Dendritic cell treated with granulocyte-macrophage colony-stimulating factor and Interleukin-4, amounts not matched to agents 40 ng/mL and 50 ng/mL, for 4 days (primary cell): ENCODE results near the gene TCP10L.
A peak's percentile ranks its signal among the peaks of the same experiment; 100 is the strongest.
"Not testable (repeated sequence)": the region's sequence is repeated elsewhere in the genome, so short reads cannot be mapped to it uniquely, and the experiment has no call there.

Experiments used
- H3K27ac Mint-ChIP-seq: one replicate; pipeline ENCODE4 v1.8.0; 2022; ENCODE audit warnings: mild to moderate bottlenecking, mixed read lengths
- H3K27me3 Mint-ChIP-seq: one replicate; pipeline ENCODE4 v1.8.0; 2022; ENCODE audit warnings: mild to moderate bottlenecking, mixed read lengths
- H3K36me3 Mint-ChIP-seq: one replicate; pipeline ENCODE4 v1.8.0; 2022; ENCODE audit warnings: low read depth, mixed read lengths
- H3K4me1 Mint-ChIP-seq: one replicate; pipeline ENCODE4 v1.8.0; 2022; ENCODE audit warnings: low read depth, mixed read lengths
- H3K4me3 Mint-ChIP-seq: one replicate; pipeline ENCODE4 v1.8.0; 2022; ENCODE audit warnings: mild to moderate bottlenecking, moderate library complexity, mixed read lengths
- H3K9me3 Mint-ChIP-seq: one replicate; pipeline ENCODE4 v1.8.0; 2022; ENCODE audit warnings: mixed read lengths
- intact Hi-C: fragments of 100-400 bp; cut with micrococcal nuclease; formaldehyde crosslinking; loops from one replicate; pipeline ENCODE4 v1.15.0; 2022

TCP10L gene

DNA sequence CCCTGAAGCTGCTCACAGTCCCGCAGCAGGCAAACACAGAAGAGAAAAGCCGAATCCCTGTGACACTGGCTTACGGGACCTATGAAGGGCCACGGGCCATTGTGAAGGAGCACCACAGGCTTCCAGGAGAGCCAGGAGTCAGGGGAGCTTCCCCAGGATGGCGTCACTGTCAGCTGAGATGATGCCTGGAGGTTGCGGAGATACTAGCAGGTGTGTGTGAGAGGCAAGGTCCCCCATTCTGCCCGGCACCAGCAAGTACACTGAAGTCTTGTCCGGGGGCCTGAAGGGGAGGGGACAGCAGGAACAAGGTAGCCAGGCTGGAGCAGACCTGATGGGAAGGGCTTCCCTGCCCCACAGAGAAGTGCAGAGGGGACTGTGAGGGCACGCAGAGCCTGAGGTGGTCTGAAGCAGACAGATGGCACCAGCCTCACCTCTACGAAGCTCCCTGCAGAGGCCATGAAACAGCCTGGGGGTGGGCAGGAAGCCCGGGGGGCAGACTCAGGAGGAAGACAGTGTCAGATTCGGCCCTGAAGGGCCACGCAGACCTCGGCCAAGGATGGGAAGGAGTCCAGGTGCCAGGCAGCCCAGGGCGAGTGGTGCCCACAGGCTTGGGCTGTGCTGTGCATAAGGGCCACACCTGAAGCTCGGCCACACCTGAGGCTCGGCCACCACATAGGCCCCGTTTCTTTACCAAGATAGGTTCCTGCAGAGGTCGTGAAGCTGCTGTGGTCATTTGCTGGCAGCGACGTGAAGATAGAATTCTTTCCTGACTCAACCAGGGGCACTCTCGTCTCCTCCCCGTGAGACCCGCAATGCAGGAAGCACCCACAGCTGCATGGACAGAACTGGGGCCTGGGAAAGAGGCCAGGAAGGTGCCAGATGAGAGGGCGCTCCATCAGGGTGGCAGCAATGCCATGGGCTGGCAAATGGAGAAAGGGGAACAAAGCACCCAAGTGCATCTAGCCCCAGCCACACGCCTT lies 10.1 kb downstream of the TCP10L start:
- Mint-ChIP-seq H3K36me3 (no peaks in the 10 kb centered on the region), H3K27ac (no peak overlapping the region), H3K4me1 (no peaks in the 10 kb centered on the region), H3K27me3 (no peaks in the 10 kb centered on the region), H3K9me3 (no peaks in the 10 kb centered on the region), H3K4me3 (no peak overlapping the region)
- intact Hi-C loops: no loop called here

DNA sequence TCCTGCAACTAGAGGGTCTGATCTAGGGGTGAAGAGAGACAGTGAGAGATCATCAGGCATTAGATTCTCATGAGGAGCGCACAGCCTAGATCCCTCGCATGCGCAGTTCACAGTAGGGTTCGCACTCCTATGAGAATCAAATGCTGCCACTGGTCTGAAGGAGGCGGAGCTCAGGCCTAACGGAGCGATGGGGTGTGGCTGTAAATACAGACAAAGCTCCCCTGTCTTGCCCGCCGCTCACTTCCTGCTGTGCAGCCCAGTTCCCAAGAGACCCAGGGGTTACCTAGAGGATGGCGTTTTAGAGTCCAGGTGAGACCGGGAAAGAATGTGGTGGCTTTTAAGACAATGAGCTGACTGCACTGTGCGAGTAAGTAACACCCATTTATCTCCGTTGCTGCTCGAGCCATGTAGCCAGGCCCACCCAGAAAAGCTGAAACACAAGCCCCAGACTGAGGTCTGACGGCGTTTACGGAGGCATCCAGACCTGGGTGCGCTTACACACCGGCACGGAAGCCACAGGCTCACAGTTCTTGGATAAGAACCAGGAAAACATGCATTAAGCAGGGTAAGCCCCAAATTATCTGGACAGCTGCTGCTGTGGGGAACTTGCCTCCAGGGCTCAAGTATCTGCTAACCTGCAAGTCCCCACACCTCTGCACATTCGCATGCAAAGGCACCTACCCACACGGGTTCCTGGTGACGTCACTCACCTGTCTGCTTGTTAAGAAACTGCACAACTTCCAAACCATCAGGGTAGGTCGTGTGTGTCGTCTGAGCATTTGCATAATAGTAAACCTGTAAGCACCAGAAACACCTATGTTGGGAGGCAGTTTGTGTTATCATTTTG lies 12.5 kb downstream of the TCP10L start:
- Mint-ChIP-seq H3K4me1 (peaks cover 11% of the 10 kb centered on the region), H3K4me3 (no peak overlapping the region), H3K27ac (no peak overlapping the region), H3K9me3 (no peaks in the 10 kb centered on the region), H3K27me3 (no peaks in the 10 kb centered on the region), H3K36me3 (no peaks in the 10 kb centered on the region)
- intact Hi-C loops: no loop called here

DNA sequence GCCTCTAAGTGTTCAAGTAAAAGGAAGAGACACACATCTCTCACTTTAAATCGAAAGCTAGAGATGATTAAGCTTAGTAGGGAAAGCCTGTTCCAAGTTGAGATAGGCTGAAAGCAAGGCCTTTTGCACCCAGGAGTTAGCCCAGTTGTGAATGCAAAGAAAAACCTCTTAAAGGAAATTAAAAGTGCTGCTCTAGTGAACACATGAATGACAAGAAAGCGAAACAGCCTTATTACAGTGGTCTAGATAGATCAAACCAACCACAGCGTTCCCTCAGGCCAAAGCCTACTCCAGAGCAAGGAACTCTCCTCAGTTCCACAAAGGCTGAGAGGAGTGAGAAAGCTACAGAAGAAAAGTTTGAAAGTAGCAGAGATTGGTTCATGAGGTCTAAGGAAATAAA lies 14.9 kb downstream of the TCP10L start:
- intact Hi-C loops: no loop called here

DNA sequence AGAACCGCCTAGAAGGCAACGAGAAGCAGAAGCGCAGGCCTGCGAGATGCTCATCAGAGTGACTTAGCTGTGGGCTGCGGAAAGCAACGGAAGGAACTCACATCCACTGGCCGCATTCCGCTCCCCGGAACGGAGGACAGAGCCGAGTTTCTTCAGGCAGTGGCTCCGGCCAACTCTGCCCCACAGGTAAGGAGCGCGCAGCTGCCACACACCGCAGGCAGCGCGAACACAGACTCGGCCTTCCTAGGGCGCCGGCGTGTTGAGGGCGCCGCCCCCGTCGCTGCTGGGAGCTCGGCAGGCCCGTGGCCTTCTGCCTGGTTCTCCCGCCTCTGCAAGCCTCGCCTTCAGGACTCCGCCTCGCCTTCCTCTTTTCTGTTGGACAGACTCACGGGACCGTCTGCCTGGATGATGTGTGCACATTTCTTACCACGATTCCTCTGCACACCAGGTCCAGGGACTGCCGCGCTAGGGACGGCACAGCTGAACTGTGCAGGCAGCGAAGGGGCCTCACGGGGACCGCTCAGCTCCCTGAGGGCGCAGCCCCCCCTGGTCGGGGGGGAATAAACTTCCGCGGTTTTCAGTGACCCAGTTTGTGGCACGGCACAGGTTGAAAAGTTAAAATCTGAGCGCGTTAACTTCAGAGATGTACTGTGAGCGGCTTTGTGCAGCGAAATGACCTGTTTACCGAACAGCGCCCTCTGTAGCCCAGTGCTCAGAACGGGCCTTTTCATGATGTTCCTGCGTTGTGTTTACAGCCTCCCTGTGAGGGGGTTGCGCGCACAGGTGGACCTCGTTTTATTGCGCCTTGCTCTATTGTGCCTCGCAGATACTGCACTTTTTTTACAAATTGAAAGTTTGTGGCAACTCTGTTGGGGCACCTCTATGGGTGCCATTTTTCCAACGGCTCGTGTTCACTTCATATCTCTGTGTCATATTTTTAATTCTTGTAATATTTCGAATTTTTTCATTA lies 15.8 kb downstream of the TCP10L start:
- peaks cover 3% of the 10 kb centered on the region for H3K27me3 Mint-ChIP-seq
- no peaks in the 10 kb centered on the region for H3K36me3 Mint-ChIP-seq
- H3K9me3 Mint-ChIP-seq: peaks cover 9% of the 10 kb centered on the region
- H3K27ac Mint-ChIP-seq: peak overlapping the region; percentile 71
- H3K4me3 Mint-ChIP-seq: peak overlapping the region; percentile 78
- intact Hi-C loops: loop anchor here (5.0 kb wide), 1 partner anchor 157 kb away; the partner anchor contains the start of gene EVA1C
- peaks cover 11% of the 10 kb centered on the region for H3K4me1 Mint-ChIP-seq

More for the DNA sequence above, 14.9 kb downstream of the TCP10L start:
- Mint-ChIP-seq H3K27me3 (peaks cover 1% of the 10 kb centered on the region), H3K27ac (no peak overlapping the region), H3K9me3 (no peaks in the 10 kb centered on the region), H3K4me1 (peaks cover 11% of the 10 kb centered on the region), H3K36me3 (no peaks in the 10 kb centered on the region), H3K4me3 (no peak overlapping the region)

DNA sequence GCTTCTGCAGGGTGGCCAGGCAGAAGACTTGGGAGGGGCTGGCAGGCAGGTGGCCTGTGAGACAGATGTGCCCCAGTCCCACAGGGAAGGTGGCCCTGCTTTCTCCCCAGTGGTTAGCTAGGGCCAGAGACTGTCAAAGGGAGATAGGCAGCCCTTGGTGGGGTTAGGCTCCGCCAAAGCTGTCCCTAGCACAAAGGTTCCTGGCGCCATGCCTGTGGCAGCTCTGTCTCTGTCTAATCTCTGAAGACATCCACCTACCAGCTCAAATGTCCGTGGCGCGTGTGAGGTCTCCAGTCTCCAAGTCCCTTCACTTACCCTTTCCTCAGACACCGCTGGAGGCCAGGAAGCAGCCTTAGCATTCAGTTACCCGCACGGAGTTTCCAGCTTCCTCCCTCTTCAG lies 17.7 kb downstream of the TCP10L start:
- H3K9me3 Mint-ChIP-seq: peaks cover 12% of the 10 kb centered on the region
- peaks cover 3% of the 10 kb centered on the region for H3K27me3 Mint-ChIP-seq
- no peak overlapping the region for H3K27ac Mint-ChIP-seq
- H3K36me3 Mint-ChIP-seq: no peaks in the 10 kb centered on the region
- peaks cover 11% of the 10 kb centered on the region for H3K4me1 Mint-ChIP-seq
- intact Hi-C loops: loop anchor here (5.0 kb wide), 1 partner anchor 155 kb away; the partner anchor contains the start of gene EVA1C
- H3K4me3 Mint-ChIP-seq: no peak overlapping the region

DNA sequence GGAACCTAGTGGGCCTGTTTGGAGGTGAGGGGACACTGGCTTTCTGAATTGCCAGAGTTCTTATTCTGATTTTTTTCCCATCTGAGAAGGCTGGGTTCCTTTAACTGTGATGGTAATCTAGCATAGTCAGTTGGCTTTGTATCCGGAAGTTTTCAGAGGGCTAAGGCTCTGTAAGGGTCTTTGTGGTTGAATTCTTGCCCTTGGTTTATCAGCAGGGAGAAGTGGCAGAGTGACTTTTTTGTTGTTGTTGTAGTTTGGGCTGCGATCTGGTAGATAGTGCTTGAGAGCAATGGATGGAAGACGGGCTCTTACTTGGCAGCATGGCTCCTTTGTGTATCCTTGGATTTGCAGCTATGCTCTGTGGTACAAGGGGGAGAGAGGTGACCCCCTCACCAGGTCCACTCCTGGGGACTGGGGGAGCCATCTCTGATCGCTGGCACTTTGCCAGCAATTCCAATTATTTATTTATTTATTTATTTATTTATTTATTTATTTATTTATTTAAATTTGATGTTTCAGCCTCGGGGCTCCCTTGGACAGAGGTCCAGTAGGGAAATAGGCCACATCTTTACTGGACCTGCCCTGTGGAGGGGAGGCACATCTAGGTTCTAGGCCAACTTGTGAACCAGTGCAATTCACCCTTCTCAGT lies 18.5 kb downstream of the TCP10L start:
- Mint-ChIP-seq H3K27me3 (peaks cover 3% of the 10 kb centered on the region), H3K27ac (no peak overlapping the region), H3K36me3 (no peaks in the 10 kb centered on the region), H3K4me1 (peaks cover 11% of the 10 kb centered on the region), H3K9me3 (peaks cover 12% of the 10 kb centered on the region), H3K4me3 (no peak overlapping the region)
- intact Hi-C loops: loop anchor here (5.0 kb wide), 1 partner anchor 155 kb away; the partner anchor contains the start of gene EVA1C

DNA sequence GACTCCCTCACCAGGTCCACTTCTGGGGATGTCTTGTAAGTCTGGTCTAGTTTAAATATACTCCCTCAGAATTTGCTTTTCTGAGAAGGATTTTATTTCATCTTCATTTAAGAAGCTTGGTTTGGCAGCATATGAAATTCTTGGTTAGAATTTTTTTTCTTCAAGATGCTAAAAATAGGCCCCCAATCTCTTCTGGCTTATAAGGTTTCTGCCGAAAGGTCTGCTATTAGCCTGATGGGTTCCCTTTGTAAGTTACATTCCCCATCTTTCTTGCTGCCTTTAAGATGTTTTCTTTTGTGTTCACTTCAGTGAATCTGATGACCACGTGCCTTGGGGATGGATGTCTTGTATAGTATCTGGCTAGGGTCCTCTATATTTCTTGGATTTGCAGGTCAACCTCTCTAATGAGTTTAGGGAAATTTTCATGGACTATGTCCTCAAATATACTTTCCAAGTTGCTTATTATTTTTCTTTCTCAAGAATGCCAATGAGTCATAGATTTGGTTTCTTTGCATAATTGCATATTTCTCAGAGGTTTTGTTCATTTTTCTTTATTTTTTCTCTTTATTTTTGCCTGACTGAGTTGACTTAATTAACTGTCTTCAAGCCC lies 19.4 kb downstream of the TCP10L start:
- intact Hi-C loops: loop anchor here (5.0 kb wide), 1 partner anchor 154 kb away; the partner anchor contains the start of gene EVA1C
- Mint-ChIP-seq H3K27me3 (peaks cover 3% of the 10 kb centered on the region), H3K36me3 (no peaks in the 10 kb centered on the region), H3K4me1 (peaks cover 11% of the 10 kb centered on the region), H3K27ac (no peak overlapping the region), H3K4me3 (no peak overlapping the region), H3K9me3 (peaks cover 12% of the 10 kb centered on the region)

DNA sequence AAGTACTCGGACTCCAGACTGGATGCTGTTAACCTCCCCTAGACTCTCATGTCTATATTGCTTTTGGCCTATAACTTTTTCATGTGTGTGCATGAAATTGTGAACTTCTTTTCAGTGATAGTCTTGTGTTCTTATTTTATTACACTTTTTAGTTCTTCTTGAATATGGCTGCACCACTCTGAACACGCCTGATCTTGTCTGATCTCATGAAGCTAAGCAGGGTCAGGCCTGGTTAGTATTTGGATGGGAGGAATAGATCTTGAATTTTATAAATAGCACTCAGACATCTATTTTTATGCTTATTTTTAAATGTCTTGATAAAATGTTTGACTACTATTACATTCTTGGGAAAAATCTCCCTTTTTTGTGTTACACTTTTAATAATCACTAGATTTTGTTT lies 22.4 kb downstream of the TCP10L start:
- H3K36me3 Mint-ChIP-seq: no peaks in the 10 kb centered on the region
- H3K9me3 Mint-ChIP-seq: peaks cover 12% of the 10 kb centered on the region
- H3K27ac Mint-ChIP-seq: no peak overlapping the region
- no peak overlapping the region for H3K4me3 Mint-ChIP-seq
- intact Hi-C loops: no loop called here
- peaks cover 3% of the 10 kb centered on the region for H3K27me3 Mint-ChIP-seq
- no peaks in the 10 kb centered on the region for H3K4me1 Mint-ChIP-seq

DNA sequence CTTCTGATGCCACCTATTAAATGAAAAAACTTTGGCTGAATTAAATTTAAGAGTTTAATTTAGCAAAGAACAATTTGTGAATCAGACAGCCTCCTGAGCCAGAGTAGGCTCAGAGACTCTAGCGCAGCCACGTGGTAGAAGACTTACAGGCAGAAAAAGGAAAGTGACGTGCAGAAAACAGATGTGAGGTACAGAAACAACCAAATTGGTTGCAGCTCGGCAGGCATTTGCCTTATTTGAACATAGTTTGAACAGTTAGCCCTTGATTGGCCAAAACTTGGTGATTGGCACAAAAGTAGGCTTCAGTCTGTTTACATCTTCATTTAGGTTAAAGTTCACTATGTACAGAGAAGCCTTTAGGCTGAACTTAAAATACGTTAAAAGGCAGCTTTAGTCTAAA lies 22.9 kb downstream of the TCP10L start:
- Mint-ChIP-seq H3K27me3 (peaks cover 3% of the 10 kb centered on the region), H3K27ac (no peak overlapping the region), H3K36me3 (no peaks in the 10 kb centered on the region), H3K4me1 (no peaks in the 10 kb centered on the region), H3K9me3 (peaks cover 12% of the 10 kb centered on the region), H3K4me3 (no peak overlapping the region)
- intact Hi-C loops: no loop called here

DNA sequence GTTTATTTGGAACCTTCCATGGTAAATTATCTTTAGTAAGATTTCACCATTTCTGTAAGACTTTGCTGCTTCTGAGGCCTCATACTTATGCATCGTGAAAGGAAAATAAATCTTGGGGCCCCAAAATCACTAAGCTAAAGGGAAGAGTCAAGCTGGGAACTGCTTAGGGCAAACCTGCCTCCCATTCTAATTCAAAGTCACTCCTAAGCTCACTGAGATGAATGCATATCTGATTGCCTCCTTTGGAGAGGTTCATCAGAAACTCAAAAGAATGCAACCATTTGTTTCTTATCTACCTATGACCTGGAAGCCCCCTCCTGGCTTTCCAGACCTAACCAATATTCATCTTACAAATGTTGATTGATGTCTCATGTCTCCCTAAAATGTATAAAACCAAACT lies 23.8 kb downstream of the TCP10L start:
- H3K27me3 Mint-ChIP-seq, intact Hi-C loops, H3K36me3 Mint-ChIP-seq, H3K4me3 Mint-ChIP-seq, H3K27ac Mint-ChIP-seq, H3K4me1 Mint-ChIP-seq: not testable (repeated sequence)
- peaks cover 12% of the 10 kb centered on the region for H3K9me3 Mint-ChIP-seq

DNA sequence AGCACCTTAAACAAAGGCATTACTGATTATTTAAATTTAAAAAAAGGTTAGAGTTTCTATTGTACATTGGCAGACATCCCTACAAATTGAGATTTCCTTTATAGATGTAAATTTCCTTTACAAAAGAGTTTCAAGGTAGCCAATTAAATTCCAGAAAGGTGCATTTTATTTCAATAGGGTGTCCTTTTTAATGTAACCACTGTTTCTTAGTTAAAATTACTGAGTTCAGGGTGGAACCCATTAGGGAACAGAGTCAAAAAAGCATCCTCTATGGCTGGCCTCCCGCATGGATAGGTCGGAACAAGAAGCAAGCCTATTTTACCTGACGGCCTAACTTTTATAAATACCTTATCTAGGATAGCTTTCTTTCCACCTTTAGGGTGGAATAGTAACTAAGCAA lies 24.4 kb downstream of the TCP10L start:
- intact Hi-C loops: no loop called here
- Mint-ChIP-seq H3K27ac (no peak overlapping the region), H3K4me1 (no peaks in the 10 kb centered on the region), H3K27me3 (peaks cover 3% of the 10 kb centered on the region), H3K4me3 (no peak overlapping the region), H3K36me3 (no peaks in the 10 kb centered on the region), H3K9me3 (peaks cover 12% of the 10 kb centered on the region)

DNA sequence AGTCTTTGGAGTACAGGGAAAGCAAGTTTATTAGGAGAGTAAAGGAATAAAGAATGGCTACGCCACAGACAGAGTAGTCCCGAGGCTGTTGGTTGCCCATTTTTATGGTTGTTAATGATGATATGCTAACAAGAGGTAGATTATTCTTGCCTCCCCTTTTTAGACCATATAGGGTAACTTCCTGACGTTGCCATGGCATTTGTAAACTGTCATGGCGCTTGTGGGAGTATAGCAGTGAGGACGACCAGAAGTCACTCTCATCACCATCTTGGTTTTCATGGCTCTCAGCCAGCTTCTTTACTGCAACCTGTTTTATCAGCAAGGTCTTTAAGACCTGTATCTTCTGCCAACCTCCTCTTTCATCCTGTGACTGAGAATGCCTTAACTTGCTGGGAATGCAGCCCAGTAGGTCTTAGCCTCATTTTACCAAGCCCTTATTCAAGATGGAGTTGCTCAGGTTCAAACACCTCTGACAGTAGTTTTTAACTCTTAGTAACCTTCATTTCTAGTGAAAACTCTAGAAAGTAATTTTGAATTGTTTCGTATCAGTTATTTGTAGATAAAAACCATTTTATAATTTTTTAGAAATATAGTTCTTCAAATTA lies 26.2 kb downstream of the TCP10L start:
- Mint-ChIP-seq H3K4me1 (no peaks in the 10 kb centered on the region), H3K27me3 (no peaks in the 10 kb centered on the region), H3K27ac (no peak overlapping the region), H3K4me3 (no peak overlapping the region), H3K36me3 (no peaks in the 10 kb centered on the region), H3K9me3 (no peaks in the 10 kb centered on the region)
- intact Hi-C loops: no loop called here
